ENCODE measurements around the gene TMTC4. TPM values are rescaled to one million over a fixed set of nuclear protein-coding genes. Genes with fewer than 3 reads are reported as not detected.
A peak's percentile ranks its signal among the peaks of the same experiment; 100 is the strongest.

The TMTC4 gene
- total and polyA plus RNA-seq, 10 of the 15 experiments (the other 5 are each of a cell fraction or from before 2014, with no cell fraction given): 3.3 to 24.6 (median 14.5) TPM

DNA sequence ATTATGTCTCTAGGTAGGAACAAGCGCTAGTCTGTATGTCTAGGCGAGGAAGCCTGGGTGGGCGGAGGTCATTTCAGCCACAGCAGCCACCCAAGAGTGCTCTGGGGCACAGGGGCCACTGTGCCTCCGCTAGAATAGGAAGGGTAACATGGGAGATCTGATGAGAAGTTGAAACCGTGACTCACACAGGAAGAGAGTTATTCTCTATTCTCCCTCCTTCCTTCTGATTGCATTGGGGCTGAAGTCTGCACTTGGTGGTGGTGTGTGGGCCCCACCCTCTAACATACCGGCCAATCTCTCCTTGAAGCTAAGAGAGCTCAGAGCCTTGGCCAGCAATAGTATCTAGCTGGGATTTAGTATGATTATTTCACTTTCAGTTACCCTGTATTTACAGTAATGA is 65.7 kb downstream of the TMTC4 start:
- BruUV-seq (replicated peaks): no TSS peak
- no peaks in the 10 kb centered on the region for H3K79me2 ChIP-seq (ENCODE audit: control insufficient read depth, insufficient read depth, low read length)
- ATAC-seq: peak; percentile 91
- RAD21 ChIA-PET (ENCODE audit: unreplicated experiment): no interaction called here
- H3K36me3 ChIP-seq (ENCODE audit: control insufficient read depth in 2 of 2, insufficient read depth in 2 of 2, low read length in 1 of 2): peaks cover 0 to 3% of the 10 kb centered on the region in 2 experiments; a peak in 3 of 4 replicates
- SMC1A ChIA-PET (ENCODE audit: uncharacterized antibody, unreplicated experiment): interaction anchor here (0.8 to 2.7 kb wide), 5 partner anchors 9 to 61 kb away, joined by 3 to 7 read pairs (median 3); no protein-coding TSS in a partner anchor
- WGBS (ENCODE audit: insufficient coverage, insufficient replicate concordance, low lambda C conversion rate, missing lambda C conversion rate): 12% methylated on average over 6 of the region's 6 CpGs
- intact Hi-C loops (cut with micrococcal nuclease; ENCODE audit: unreplicated experiment) (no loop called here), in situ Hi-C loops (cut with MboI) (no loop called here)
- no peak for FAIRE-seq
- peak; percentile 17 for DNase-seq (ENCODE audit: low read depth, low spot score)
- H3K4me2 ChIP-seq (ENCODE audit: control insufficient read depth, insufficient read depth): peak overlapping the region; percentile 48; the same call in 1 of the 2 replicates
- H3K4me3 ChIP-seq: no peak overlapping the region
- TF ChIP-seq EED (IDR thresholded peaks at IDR 0.05; ENCODE audit: low read depth) (peak; percentile 41; the same call in 1 of the 2 replicates), TARDBP (IDR thresholded peaks at IDR 0.05; ENCODE audit: borderline replicate concordance) (no peak), POLR2A (IDR thresholded peaks at IDR 0.05; ENCODE audit: low read depth, low read length) (0 out of 2 replicates have a peak, but pooled peaks have one; percentile 33), STAT3 (IDR thresholded peaks at IDR 0.05; ENCODE audit: low read depth, low read length) (no peak)
- CTCF ChIA-PET: interaction anchor here (0.6 to 1.3 kb wide), 3 partner anchors 19 to 375 kb away, joined by 3 read pairs; no protein-coding TSS in a partner anchor
- peak overlapping the region; percentile 41; the same call in 1 of the 2 replicates for H2AFZ ChIP-seq (ENCODE audit: control insufficient read depth, low read depth, low read length)
- POLR2A ChIA-PET: no interaction called here
- H4K20me1 ChIP-seq (ENCODE audit: control insufficient read depth, insufficient read depth): no peaks in the 10 kb centered on the region
- no peaks in the 10 kb centered on the region for H3K9me3 ChIP-seq (replicated peaks; ENCODE audit: control insufficient read depth, insufficient read depth, low read length)
- peaks cover 29% of the 10 kb centered on the region for H3K4me1 ChIP-seq (ENCODE audit: control insufficient read depth, insufficient read depth, low read length)
- no peaks in the 10 kb centered on the region for H3K27me3 ChIP-seq (replicated peaks in 1 of 2; ENCODE audit: control insufficient read depth in 2 of 2, insufficient read depth in 2 of 2, low read length in 1 of 2)
- H3K27ac ChIP-seq (ENCODE audit: control insufficient read depth, insufficient read depth): peak overlapping the region; percentile 31; the same call in 1 of the 2 replicates
- no peak overlapping the region; the same call in 1 of the 2 replicates for H3K9ac ChIP-seq (ENCODE audit: control insufficient read depth, insufficient read depth, low read length)

DNA sequence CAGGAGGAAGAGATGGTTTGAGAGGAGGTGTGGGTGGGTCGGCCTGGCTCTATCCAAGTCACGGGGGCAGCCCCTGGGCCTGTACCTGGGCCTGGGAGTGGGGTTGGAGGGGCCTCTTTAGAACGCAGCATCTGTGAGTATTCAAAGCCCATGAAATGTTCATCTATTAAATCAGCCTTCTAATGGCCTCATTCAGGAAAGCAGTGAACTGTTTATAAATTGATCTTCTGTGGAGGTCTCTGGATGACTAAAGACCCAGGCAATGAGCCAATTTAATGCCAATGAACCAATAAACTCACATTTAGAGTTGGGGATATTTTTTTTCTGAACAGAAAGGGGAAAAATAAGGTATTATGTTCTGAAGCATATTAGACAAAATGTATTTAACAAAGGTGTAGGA is 66.1 kb downstream of the TMTC4 start:
- Histone ChIP-seq H3K4me2 (ENCODE audit: control insufficient read depth, insufficient read depth) (no peak overlapping the region), H3K9ac (ENCODE audit: control insufficient read depth, insufficient read depth, low read length) (no peak overlapping the region; the same call in 1 of the 2 replicates), H3K27ac (ENCODE audit: control insufficient read depth, insufficient read depth) (peak overlapping the region; percentile 31; the same call in 1 of the 2 replicates), H4K20me1 (ENCODE audit: control insufficient read depth, insufficient read depth) (no peaks in the 10 kb centered on the region), H3K79me2 (ENCODE audit: control insufficient read depth, insufficient read depth, low read length) (no peaks in the 10 kb centered on the region), H3K4me1 (ENCODE audit: control insufficient read depth, insufficient read depth, low read length) (peaks cover 29% of the 10 kb centered on the region), H3K4me3 (no peak overlapping the region), H3K9me3 (replicated peaks; ENCODE audit: control insufficient read depth, insufficient read depth, low read length) (no peaks in the 10 kb centered on the region), H2AFZ (ENCODE audit: control insufficient read depth, low read depth, low read length) (peak overlapping the region; percentile 41; the same call in 1 of the 2 replicates), H3K36me3 (ENCODE audit: control insufficient read depth in 2 of 2, insufficient read depth in 2 of 2, low read length in 1 of 2) (peaks cover 0 to 3% of the 10 kb centered on the region in 2 experiments; a peak in 3 of 4 replicates), H3K27me3 (replicated peaks in 1 of 2; ENCODE audit: control insufficient read depth in 2 of 2, insufficient read depth in 2 of 2, low read length in 1 of 2) (no peaks in the 10 kb centered on the region)
- ChIA-PET SMC1A (ENCODE audit: uncharacterized antibody, unreplicated experiment) (interaction anchor here (0.8 to 2.7 kb wide), 3 partner anchors 16 to 61 kb away, joined by 3 to 7 read pairs (median 5); no protein-coding TSS in a partner anchor), POLR2A (no interaction called here), CTCF (interaction anchor here (1.3 kb wide), 1 partner anchor 19 kb away, joined by 3 read pairs; no protein-coding TSS in a partner anchor), RAD21 (ENCODE audit: unreplicated experiment) (no interaction called here)
- BruUV-seq (replicated peaks): no TSS peak
- DNase-seq (ENCODE audit: low read depth, low spot score) (no peak), ATAC-seq (no peak), FAIRE-seq (no peak)
- intact Hi-C loops (cut with micrococcal nuclease; ENCODE audit: unreplicated experiment): no loop called here
- in situ Hi-C loops (cut with MboI): no loop called here
- 84% methylated on average over 3 of the region's 3 CpGs for WGBS (ENCODE audit: insufficient coverage, insufficient replicate concordance, low lambda C conversion rate, missing lambda C conversion rate)
- TF ChIP-seq IKZF1 (conservative IDR thresholded peaks at IDR 0.05) (no peak), CBFB (IDR thresholded peaks at IDR 0.05; ENCODE audit: low read depth) (no peak), RB1 (IDR thresholded peaks at IDR 0.05; ENCODE audit: borderline replicate concordance) (no peak), MTA3 (IDR thresholded peaks at IDR 0.05; ENCODE audit: borderline replicate concordance, low read length) (no peak), CHD4 (IDR thresholded peaks at IDR 0.05) (no peak), ZNF622 (IDR thresholded peaks at IDR 0.05) (no peak)
- TF ChIP-seq, protein P1, sequence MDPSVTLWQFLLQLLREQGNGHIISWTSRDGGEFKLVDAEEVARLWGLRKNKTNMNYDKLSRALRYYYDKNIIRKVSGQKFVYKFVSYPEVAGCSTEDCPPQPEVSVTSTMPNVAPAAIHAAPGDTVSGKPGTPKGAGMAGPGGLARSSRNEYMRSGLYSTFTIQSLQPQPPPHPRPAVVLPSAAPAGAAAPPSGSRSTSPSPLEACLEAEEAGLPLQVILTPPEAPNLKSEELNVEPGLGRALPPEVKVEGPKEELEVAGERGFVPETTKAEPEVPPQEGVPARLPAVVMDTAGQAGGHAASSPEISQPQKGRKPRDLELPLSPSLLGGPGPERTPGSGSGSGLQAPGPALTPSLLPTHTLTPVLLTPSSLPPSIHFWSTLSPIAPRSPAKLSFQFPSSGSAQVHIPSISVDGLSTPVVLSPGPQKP (IDR thresholded peaks at IDR 0.05; ENCODE audit: low read depth, low read length): no peak
